GF-D8 (cell line): ENCODE data around the gene ZHX3.

Experiments used
- DNase-seq: peaks from one replicate; lab custom pipeline; 2025; lab: John Stamatoyannopoulos, UW

The ZHX3 gene

GRCh38 chr20:41150664-41151063 lies 166.9 kb downstream of the ZHX3 start:
- DNase-seq: peak; percentile 63

- DNase-seq: no peak
Measured at GRCh38 chr20:41148942-41149341, 168.6 kb downstream of the ZHX3 start.

- DNase-seq: no peak
Measured at GRCh38 chr20:41147767-41148191, 169.8 kb downstream of the ZHX3 start.

- DNase-seq: no peak
Measured at GRCh38 chr20:41145821-41146620, 171.5 kb downstream of the ZHX3 start.

- DNase-seq: no peak
Measured at GRCh38 chr20:41145317-41145716, 172.2 kb downstream of the ZHX3 start.

- no peak for DNase-seq
Measured at GRCh38 chr20:41143354-41143753, 174.2 kb downstream of the ZHX3 start.

GRCh38 chr20:41142919-41143318 lies 174.6 kb downstream of the ZHX3 start:
- peak; percentile 23 for DNase-seq

DNA sequence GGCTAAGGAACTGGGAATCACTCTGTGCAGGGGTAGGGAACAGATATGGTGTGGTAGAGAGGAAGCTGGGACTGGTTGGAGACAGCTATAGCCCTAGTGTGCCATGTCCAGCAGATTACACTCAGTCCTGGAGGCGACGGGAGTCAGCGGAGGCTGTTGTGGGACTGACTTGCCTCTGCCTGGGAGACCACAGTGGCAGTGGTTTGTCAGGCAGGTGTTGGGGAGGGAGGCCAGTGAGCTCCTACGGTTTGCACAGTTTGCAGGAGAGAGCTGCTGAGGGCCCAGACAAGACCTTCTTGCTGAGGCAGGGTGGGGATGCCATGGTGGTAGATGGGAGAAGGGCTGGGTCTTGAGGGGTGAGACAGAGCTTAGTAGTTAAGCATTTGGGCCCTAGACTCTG lies 175.3 kb downstream of the ZHX3 start:
- DNase-seq: no peak

- no peak for DNase-seq
Measured at GRCh38 chr20:41141153-41141815, 176.2 kb downstream of the ZHX3 start.

DNA sequence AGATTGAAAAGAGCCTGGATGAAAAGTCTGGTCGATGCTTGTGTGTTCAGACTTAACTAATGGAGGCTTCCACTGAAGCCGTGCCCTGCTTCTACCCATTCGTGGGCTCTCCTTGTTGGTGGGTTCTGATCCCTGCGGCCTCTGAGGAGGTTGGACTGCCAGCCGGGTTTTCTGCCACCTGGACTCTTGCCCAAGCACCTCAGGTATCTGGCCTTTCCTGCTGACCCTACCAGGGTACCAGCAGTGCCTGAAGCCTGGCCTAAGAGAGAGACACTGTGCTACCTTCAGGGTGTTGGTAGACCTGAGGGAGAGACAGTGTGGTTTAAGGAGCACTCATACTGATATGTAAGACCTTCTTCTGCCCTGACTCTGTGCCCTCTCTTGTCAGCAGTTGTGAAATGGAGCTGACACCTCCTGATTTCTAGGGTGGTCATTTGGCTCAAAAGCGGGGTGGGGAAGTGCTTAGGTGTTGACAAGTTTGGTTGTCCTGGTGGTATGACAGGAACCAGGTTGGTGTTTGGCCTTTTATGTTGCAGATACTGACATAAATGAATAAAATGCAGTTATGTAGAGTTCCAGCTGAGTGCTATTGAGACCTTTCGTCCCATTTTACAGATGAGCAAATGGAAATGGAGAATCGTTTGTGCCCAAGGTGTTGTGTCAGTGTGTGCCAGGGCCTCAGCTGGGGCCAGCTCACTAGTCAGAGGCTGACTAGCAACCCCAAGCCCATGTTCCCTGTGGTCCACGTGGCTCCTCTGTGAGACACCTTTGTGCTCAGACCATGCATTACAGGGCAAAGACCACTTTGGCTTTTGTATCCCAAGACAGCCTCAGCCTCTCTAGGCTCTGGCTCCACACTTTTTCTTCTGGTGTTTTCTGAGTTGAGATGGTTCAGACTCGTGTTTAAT lies 177.1 kb downstream of the ZHX3 start:
- DNase-seq: no peak

DNA sequence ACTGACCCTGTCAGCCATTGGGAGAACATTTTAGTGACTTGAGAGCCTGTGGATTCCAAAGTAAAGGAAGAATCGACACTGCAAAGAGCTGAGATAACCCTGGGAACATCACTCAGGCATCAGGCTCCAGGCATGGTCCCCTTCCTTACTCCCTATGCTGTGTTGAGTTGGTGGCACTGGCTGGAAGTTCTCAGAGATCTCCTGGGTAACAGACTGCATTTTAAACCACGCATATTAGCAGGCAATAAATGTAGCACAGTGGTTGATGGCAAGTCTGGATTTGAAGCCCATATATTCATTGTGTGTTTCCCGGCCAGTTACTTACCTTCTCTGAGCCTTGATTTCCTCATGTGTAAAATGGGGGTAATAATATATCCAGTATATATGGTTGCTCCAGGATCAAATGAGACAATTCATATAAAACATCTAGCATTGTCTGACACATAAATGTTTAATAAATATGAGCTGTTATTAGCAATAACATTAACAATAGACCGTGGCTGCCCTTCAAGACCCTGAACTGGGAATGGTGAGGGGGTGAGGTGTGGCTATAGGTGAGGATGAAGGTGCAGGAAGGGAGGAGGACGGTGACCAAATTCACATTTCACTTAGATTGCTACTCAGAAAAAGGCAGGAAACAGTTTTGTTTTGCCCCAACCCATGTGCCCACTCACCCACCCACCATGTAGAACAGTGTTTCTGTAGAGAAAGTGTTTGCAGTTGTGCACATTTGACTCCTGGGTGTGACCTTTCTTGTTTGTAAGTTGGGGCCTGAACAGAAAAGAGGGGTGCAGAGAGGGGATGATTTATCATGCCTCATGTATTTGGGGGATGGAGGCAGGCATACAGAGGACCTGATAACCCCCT lies 178.1 kb downstream of the ZHX3 start:
- DNase-seq: no peak

DNA sequence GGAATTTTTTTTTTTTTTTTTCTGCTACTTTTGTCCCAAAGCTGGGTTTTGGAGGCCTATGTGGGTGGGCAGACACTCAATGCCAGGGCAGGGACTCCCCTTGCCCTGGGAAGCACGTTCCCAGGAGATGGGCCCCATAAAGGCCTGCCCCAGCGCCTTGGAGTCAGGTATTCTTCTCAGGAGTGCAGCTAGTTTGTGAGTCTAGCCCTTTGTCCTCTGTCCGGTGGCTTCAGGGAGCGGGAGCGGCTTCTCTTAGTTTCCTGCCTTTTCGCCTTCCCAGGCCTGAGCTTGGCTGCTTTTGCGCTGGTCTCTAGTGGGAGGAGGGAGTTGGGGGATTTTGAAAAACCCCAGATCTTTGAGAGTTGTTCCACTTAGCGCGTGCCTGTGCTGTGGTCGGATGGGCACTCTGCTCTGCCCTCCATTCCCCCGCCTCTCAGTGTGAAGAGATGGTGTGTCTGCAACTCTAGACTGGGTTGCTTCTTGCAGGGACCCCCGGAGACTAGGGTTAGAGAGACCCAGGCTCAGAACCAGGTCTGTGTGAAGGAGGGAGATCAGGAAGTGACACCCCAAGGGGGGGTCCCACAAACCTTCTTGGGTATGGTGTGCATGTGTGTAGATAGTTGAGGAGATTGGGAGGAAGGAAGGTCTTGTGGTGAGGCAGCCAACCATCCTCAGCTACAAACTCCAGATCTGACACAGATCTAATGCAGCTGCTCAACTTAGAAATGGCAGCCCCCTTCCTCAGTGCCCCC lies 178.9 kb downstream of the ZHX3 start:
- DNase-seq: no peak

GRCh38 chr20:41137614-41138474 lies 179.7 kb downstream of the ZHX3 start:
- no peak for DNase-seq

- DNase-seq: no peak
Measured at GRCh38 chr20:41136680-41137613, 180.6 kb downstream of the ZHX3 start, which contains the start of gene PLCG1. TSS of gene PLCG1 (plus strand) at chr20:41137543. CDS start at chr20:41137642, 99 bp downstream.

DNA sequence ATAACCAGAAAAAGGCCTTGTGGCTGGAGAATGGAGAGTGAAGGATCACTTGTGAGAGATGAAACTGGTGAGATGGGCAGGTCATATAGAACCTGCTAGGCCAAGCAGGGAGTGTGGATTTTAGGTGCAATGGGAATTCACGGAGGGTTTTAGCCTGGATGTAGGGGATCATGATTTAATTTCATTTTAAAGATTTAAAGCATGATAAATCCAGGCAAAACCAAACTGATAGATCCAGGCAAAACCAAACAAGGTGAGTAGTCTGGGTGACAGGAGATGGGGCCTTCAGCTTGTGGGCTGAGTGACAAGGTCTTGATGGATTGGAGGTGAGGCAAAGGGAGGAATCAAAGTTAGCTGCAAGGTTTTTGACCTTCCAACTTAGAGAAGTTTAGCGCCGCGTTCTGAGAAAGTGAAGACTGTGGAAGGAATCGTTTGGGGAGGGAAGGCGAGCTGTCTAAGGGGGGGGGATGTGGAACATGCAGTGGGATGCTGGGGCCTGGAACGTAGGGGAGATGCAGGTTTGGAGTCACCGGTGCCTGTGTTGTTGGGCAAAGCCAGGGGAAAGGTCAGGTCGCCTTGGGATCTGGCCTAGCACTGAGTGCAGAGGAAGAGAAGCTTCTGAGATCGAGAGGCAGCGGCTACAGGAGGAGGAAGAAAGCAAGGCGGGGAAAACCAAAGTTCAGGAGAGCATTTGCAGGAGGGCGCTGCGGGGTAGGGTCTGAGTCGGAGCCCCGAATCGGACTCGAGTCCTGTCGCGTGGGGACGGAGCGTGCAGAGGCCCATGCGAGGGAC lies 181.4 kb downstream of the ZHX3 start:
- DNase-seq: no peak

- DNase-seq: no peak
Measured at GRCh38 chr20:41135187-41135887, 182.2 kb downstream of the ZHX3 start.
